Measurements from ENCODE around the gene TRAF1. TPM values are rescaled to one million over a fixed set of nuclear protein-coding genes. Genes with fewer than 3 reads are reported as not detected.

Gene TRAF1
- total and polyA plus RNA-seq, 3 donors from 2014 or later: 3.9 to 8.6 (median 6.5) TPM

DNA sequence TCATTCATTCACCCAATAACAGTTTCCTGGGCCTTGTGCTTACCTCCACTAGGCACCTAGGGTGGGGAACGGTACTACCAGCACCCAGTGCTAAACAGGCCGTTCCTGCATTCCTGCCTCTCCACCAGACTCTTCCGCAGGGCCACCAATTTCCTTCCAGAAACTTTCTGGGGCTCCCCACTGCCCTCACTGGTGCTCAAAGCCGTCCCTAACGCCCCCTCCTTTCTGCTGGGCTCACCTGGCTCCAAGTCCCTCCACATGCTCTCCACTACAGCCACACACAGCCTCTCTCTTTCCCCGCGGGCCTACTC lies 51.0 kb downstream of the TRAF1 start:
- H3K4me3 ChIP-seq: peak overlapping the region in 1 of 2 donors; percentile 69

DNA sequence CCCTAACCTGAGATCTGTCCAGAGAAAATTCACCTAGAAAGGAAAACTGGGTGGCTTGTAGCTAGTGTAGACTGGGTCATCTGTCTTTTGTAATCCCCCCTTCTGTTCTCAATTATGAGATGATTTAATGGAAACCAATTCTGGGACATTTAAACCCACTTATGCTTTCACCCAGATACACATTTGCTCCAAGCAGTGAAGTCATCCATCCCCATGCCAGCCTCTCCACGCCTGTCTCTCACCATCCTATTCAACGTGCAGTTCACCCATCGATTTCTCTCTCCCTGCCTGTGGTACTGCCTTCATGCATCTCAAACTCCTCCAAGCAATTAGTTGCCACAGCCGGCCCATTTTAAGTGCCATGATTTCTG lies 51.4 kb downstream of the TRAF1 start:
- WGBS, 2 donors: 56 to 68% methylated on average over 4 of the region's 4 CpGs
- Histone ChIP-seq H3K4me1 (peaks cover 4% of the 10 kb centered on the region), H3K27ac (peak overlapping the region in 1 of 2 donors; percentile 94), H3K27me3 (no peaks in the 10 kb centered on the region), H3K9me3 (no peaks in the 10 kb centered on the region), H3K4me3 (no peak overlapping the region), H3K36me3 (ENCODE audit: low read depth, missing control alignments) (no peaks in the 10 kb centered on the region)
- intact Hi-C loops (cut with DNase I; ENCODE audit: low total_unique reads): loop anchor here (5.0 kb wide), 1 partner anchor 52 kb away; the partner anchor contains the start of gene TRAF1
- no peak for TF ChIP-seq POLR2A (IDR thresholded peaks at IDR 0.05)
- TF ChIP-seq, protein P1, sequence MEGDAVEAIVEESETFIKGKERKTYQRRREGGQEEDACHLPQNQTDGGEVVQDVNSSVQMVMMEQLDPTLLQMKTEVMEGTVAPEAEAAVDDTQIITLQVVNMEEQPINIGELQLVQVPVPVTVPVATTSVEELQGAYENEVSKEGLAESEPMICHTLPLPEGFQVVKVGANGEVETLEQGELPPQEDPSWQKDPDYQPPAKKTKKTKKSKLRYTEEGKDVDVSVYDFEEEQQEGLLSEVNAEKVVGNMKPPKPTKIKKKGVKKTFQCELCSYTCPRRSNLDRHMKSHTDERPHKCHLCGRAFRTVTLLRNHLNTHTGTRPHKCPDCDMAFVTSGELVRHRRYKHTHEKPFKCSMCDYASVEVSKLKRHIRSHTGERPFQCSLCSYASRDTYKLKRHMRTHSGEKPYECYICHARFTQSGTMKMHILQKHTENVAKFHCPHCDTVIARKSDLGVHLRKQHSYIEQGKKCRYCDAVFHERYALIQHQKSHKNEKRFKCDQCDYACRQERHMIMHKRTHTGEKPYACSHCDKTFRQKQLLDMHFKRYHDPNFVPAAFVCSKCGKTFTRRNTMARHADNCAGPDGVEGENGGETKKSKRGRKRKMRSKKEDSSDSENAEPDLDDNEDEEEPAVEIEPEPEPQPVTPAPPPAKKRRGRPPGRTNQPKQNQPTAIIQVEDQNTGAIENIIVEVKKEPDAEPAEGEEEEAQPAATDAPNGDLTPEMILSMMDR (IDR thresholded peaks at IDR 0.05): no peak
- DNase-seq: no peak

More for the DNA sequence above, 51.0 kb downstream of the TRAF1 start:
- Histone ChIP-seq H3K27me3 (no peaks in the 10 kb centered on the region), H3K4me1 (peaks cover 4% of the 10 kb centered on the region), H3K9me3 (no peaks in the 10 kb centered on the region), H3K36me3 (ENCODE audit: low read depth, missing control alignments) (no peaks in the 10 kb centered on the region), H3K27ac (peak overlapping the region; percentile 85 to 94)
- 43% methylated on average over 7 of the region's 7 CpGs for WGBS, 2 donors
- intact Hi-C loops (cut with DNase I; ENCODE audit: low total_unique reads): loop anchor here (5.0 kb wide), 1 partner anchor 52 kb away; the partner anchor contains the start of gene TRAF1
- DNase-seq: no peak
- no peak for TF ChIP-seq POLR2A (IDR thresholded peaks at IDR 0.05)
- TF ChIP-seq, protein P1 (IDR thresholded peaks at IDR 0.05): no peak

DNA sequence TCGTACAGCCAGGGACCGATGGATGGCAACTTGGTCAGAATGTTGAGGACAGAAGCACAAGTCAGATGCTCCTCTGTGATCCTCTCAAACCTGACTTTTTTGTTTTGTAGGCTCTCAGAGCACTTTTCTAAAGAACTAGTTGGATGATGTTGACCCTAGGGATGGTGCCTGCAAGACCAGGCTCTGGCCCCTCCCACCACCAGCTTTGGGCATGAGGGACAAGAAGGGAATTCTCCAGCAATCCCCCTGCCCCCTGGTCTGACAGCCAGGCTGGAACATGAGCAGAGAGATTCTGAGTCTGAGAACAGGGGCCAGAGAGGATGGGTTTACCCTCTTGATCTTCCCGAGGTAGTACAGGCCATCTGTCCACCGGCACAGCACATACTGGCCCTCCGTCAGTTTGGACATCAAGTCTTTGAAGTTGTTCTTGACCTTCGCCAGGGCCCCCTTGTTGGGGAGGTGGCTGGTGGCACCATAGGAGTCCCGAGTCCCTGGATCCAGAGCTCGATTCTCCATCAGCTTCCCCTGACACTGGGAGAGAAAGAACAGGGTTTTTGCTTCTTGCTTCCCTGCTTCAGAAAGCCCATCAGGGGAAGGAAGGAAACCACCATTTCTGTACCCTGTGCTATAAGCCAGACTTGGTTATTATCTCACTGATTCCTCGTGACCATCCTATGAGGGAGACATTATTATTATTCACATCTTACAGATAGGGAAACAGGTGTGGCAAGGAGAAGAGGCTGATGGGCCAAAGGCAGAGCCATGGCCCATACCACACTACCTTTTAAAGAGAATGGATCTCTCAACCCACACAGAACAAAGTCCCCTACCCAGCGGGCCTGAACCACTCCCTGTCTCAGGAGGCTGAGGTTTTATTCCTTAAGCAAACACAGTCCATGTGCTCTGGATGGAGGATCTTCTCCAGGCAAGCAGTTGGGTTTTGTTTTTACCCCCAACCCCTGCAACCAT lies 52.1 kb downstream of the TRAF1 start:
- 86 to 91% methylated on average over 8 to 10 of the region's 10 CpGs for WGBS, 2 donors
- no peak for DNase-seq
- intact Hi-C loops (cut with DNase I; ENCODE audit: low total_unique reads): loop anchor here (5.0 kb wide), 1 partner anchor 53 kb away; the partner anchor contains the start of gene TRAF1

DNA sequence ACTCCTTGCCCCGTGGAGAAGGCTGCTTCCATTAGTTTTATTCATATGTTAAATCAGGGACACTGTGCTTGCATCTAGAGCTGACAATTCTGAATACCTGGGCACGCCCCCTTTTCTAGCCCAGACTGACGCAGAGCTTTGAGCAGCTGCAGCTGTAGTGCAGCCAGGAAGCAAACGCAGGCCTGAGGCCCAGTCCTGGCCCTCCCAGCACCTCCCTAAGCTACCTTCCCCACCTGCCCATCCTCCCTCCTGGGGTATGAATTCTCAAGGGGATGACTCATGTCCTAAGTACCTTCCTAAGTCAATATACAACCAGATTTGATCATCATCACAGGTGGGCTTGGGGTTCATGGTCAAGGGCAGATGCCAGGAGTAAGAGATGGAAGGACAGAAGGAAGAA lies 53.1 kb downstream of the TRAF1 start:
- Histone ChIP-seq H3K4me3 (no peak overlapping the region), H3K9me3 (no peaks in the 10 kb centered on the region), H3K27me3 (no peaks in the 10 kb centered on the region), H3K27ac (no peak overlapping the region), H3K4me1 (peaks cover 5% of the 10 kb centered on the region), H3K36me3 (ENCODE audit: low read depth, missing control alignments) (no peaks in the 10 kb centered on the region)
- no peak for DNase-seq
- 82 to 83% methylated on average over 4 of the region's 4 CpGs for WGBS, 2 donors
- intact Hi-C loops (cut with DNase I; ENCODE audit: low total_unique reads): no loop called here
- no peak for TF ChIP-seq POLR2A (IDR thresholded peaks at IDR 0.05)
- TF ChIP-seq, protein P1 (IDR thresholded peaks at IDR 0.05): no peak

More for the DNA sequence above, 52.1 kb downstream of the TRAF1 start:
- Histone ChIP-seq H3K9me3 (no peaks in the 10 kb centered on the region), H3K27ac (no peak overlapping the region), H3K4me3 (no peak overlapping the region), H3K27me3 (no peaks in the 10 kb centered on the region), H3K4me1 (peaks cover 4% of the 10 kb centered on the region), H3K36me3 (ENCODE audit: low read depth, missing control alignments) (no peaks in the 10 kb centered on the region)
- TF ChIP-seq, protein P1 (IDR thresholded peaks at IDR 0.05): no peak
- TF ChIP-seq POLR2A (IDR thresholded peaks at IDR 0.05): no peak

Data from testis (tissue), 3 donors.